CD14-positive monocyte (primary cell): ENCODE data around the gene TMEM120B. TPM values are rescaled to one million over a fixed set of nuclear protein-coding genes. Genes with fewer than 3 reads are reported as not detected.

Experiments used
- DNase-seq, 3 donors: peaks; one replicate each; pipeline ENCODE4 v3.0.0-alpha.2; 2011 to 2022
- H2AFZ ChIP-seq: 2 replicates; pipeline ENCODE4 v1.6.0; 2012; ENCODE audit warnings: mild to moderate bottlenecking, low read depth, low read length, inconsistent platforms; ENCODE audit not compliant: insufficient read depth, poor library complexity, severe bottlenecking
- H3K27ac ChIP-seq, 2 donors: 1 replicate in 1 of 2; 2 replicates in 1 of 2; pipeline ENCODE4 v1.5.1; 2012 to 2013; ENCODE audit warnings: low read length in 2 of 2, control low read depth in 1 of 2, inconsistent platforms in 1 of 2, low read depth in 1 of 2, mild to moderate bottlenecking in 1 of 2
- H3K27me3 ChIP-seq, 2 donors: one replicate each; pipeline versions ENCODE4 v1.6.0 to v1.6.1; 2011 to 2013; ENCODE audit warnings: low read length in 2 of 2; ENCODE audit not compliant: control insufficient read depth in 2 of 2, insufficient read depth in 2 of 2
- H3K36me3 ChIP-seq, 2 donors: replicated peaks in 1 of 2; 1 replicate in 1 of 2; 2 replicates in 1 of 2; pipeline versions ENCODE4 v1.5.1 to v1.6.1; 2012 to 2013; ENCODE audit warnings: low read length in 2 of 2, control low read depth in 1 of 2, inconsistent platforms in 1 of 2, mild to moderate bottlenecking in 1 of 2; ENCODE audit not compliant: insufficient read depth in 2 of 2, control insufficient read depth in 1 of 2
- H3K4me1 ChIP-seq, 2 donors: 1 replicate in 1 of 2; 2 replicates in 1 of 2; pipeline versions ENCODE4 v1.5.1 to v1.6.1; 2012 to 2013; ENCODE audit warnings: low read length in 2 of 2, control low read depth in 1 of 2, inconsistent platforms in 1 of 2, mild to moderate bottlenecking in 1 of 2, moderate library complexity in 1 of 2; ENCODE audit not compliant: insufficient read depth in 2 of 2, control insufficient read depth in 1 of 2
- H3K4me2 ChIP-seq: replicated peaks from 2 replicates; pipeline ENCODE3; 2012; ENCODE audit warnings: low read length, moderate library complexity, mild to moderate bottlenecking; ENCODE audit not compliant: poor library complexity, severe bottlenecking; ENCODE audit errors: extremely low read depth
- H3K4me3 ChIP-seq, 3 experiments: fragments of 200-600 bp in 1 of 3; sonication (generic) in 1 of 3; replicated peaks in 1 of 3; 1 replicate in 2 of 3; 2 replicates in 1 of 3; pipeline ENCODE4 v1.5.1; 2011 to 2013; ENCODE audit warnings: low read length in 3 of 3, mild to moderate bottlenecking in 3 of 3, control low read depth in 2 of 3, low read depth in 2 of 3, inconsistent platforms in 1 of 3, moderate library complexity in 1 of 3
- H3K79me2 ChIP-seq: 2 replicates; pipeline ENCODE4 v1.6.0; 2012; ENCODE audit warnings: mild to moderate bottlenecking, control low read depth, inconsistent platforms, low read length, moderate library complexity; ENCODE audit not compliant: insufficient read depth
- H3K9ac ChIP-seq: 2 replicates; pipeline ENCODE4 v1.6.0; 2017; ENCODE audit warnings: low read length, mild to moderate bottlenecking; ENCODE audit not compliant: insufficient read depth, poor library complexity, severe bottlenecking
- H3K9me3 ChIP-seq, 2 donors: replicated peaks in 1 of 2; 1 replicate in 1 of 2; 2 replicates in 1 of 2; pipeline versions ENCODE4 v1.5.1 to v1.6.1; 2012 to 2013; ENCODE audit warnings: low read length in 2 of 2, control low read depth in 1 of 2; ENCODE audit not compliant: control insufficient read depth in 1 of 2, insufficient read depth in 1 of 2
- H4K20me1 ChIP-seq: 2 replicates; pipeline ENCODE4 v1.6.0; 2012; ENCODE audit warnings: mild to moderate bottlenecking, low read length, control low read depth, moderate library complexity; ENCODE audit not compliant: insufficient read depth
- H3K27ac Mint-ChIP-seq, 7 donors: one replicate each; pipeline ENCODE4 v1.8.0; 2020; ENCODE audit warnings: mild to moderate bottlenecking in 7 of 7, mixed read lengths in 7 of 7, moderate library complexity in 6 of 7, inconsistent platforms in 2 of 7
- H3K27me3 Mint-ChIP-seq, 3 donors: one replicate each; pipeline ENCODE4 v1.8.0; 2021 to 2022; ENCODE audit warnings: low read depth in 3 of 3, mild to moderate bottlenecking in 3 of 3, mixed read lengths in 3 of 3, moderate library complexity in 3 of 3, inconsistent platforms in 1 of 3
- H3K36me3 Mint-ChIP-seq, 2 donors: one replicate each; pipeline ENCODE4 v1.8.0; 2020; ENCODE audit warnings: mixed read lengths in 2 of 2, inconsistent platforms in 1 of 2, mild to moderate bottlenecking in 1 of 2
- H3K4me1 Mint-ChIP-seq: one replicate; pipeline ENCODE4 v1.8.0; 2020; ENCODE audit warnings: mild to moderate bottlenecking, mixed read lengths
- H3K4me3 Mint-ChIP-seq, 2 donors: one replicate each; pipeline ENCODE4 v1.8.0; 2020; ENCODE audit warnings: mild to moderate bottlenecking in 2 of 2, mixed read lengths in 2 of 2, moderate library complexity in 1 of 2
- H3K9me3 Mint-ChIP-seq, 7 donors: one replicate each; pipeline ENCODE4 v1.8.0; 2020 to 2022; ENCODE audit warnings: mixed read lengths in 7 of 7, mild to moderate bottlenecking in 6 of 7, moderate library complexity in 6 of 7, inconsistent platforms in 2 of 7
- WGBS: methylation state at CpG from one replicate; pipeline ENCODE4 v1.1.5; 2013; ENCODE audit warnings: missing lambda C conversion rate; ENCODE audit not compliant: insufficient coverage; 5-methylcytosine and 5-hydroxymethylcytosine counted together
- intact Hi-C, 2 donors: fragments of 100-400 bp; cut with micrococcal nuclease; formaldehyde crosslinking; loops; one replicate each; pipeline versions ENCODE4 v1.15.0 to v1.15.1; 2023
- polyA plus RNA-seq, 3 donors: library from polyadenylated mRNA; depleted of rRNA in 1 of 3; unstranded in 2 of 3; stranded (reverse) in 1 of 3; fragments of 300-500 nt in 2 of 3; fragments of >200 nt in 1 of 3; fragmentation: Illumina TruSeq in 2 of 3; gene quantifications; 1 replicate in 2 of 3; 2 replicates in 1 of 3; pipeline ENCODE4 v1.2.3, GENCODE V29; 2012 to 2021
- TF ChIP-seq, protein P1 (sequence below): fragments of 200-600 bp; IDR thresholded peaks from one replicate; pipeline ENCODE4 v1.8.0; 2022; ENCODE audit warnings: antibody characterized with exemption, mild to moderate bottlenecking

The TMEM120B gene
- polyA plus RNA-seq, 3 donors, result 0.65 to 2.4 (median 1.1) TPM

GRCh38 chr12:121807642-121808347 lies 95.2 kb downstream of the TMEM120B start:
- Mint-ChIP-seq H3K4me3 (no peak overlapping the region), H3K9me3 (peaks cover 0 to 3% (median 0%) of the 10 kb centered on the region in 7 donors), H3K27ac (peak overlapping the region in 1 of 7 donors; percentile 38), H3K36me3 (peaks cover 31 to 49% of the 10 kb centered on the region in 2 donors), H3K27me3 (peaks cover 0 to 5% (median 4%) of the 10 kb centered on the region in 3 donors), H3K4me1 (peaks cover 52% of the 10 kb centered on the region)
- H3K4me2 ChIP-seq, result peak overlapping the region; percentile 100
- DNase-seq, result no peak
- peaks cover 86% of the 10 kb centered on the region for H3K79me2 ChIP-seq
- no peak overlapping the region for H3K9ac ChIP-seq
- no peaks in the 10 kb centered on the region for H3K27me3 ChIP-seq
- peaks cover 49 to 66% of the 10 kb centered on the region in 2 donors for H3K4me1 ChIP-seq
- H3K36me3 ChIP-seq, result peaks cover 38 to 50% of the 10 kb centered on the region in 2 donors
- H3K4me3 ChIP-seq, result peak overlapping the region in 1 of 3 experiments; percentile 100
- TF ChIP-seq, protein P1, sequence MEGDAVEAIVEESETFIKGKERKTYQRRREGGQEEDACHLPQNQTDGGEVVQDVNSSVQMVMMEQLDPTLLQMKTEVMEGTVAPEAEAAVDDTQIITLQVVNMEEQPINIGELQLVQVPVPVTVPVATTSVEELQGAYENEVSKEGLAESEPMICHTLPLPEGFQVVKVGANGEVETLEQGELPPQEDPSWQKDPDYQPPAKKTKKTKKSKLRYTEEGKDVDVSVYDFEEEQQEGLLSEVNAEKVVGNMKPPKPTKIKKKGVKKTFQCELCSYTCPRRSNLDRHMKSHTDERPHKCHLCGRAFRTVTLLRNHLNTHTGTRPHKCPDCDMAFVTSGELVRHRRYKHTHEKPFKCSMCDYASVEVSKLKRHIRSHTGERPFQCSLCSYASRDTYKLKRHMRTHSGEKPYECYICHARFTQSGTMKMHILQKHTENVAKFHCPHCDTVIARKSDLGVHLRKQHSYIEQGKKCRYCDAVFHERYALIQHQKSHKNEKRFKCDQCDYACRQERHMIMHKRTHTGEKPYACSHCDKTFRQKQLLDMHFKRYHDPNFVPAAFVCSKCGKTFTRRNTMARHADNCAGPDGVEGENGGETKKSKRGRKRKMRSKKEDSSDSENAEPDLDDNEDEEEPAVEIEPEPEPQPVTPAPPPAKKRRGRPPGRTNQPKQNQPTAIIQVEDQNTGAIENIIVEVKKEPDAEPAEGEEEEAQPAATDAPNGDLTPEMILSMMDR, result no peak
- H4K20me1 ChIP-seq, result peaks cover 82% of the 10 kb centered on the region
- no peak overlapping the region for H2AFZ ChIP-seq
- H3K9me3 ChIP-seq, result no peaks in the 10 kb centered on the region
- no peak overlapping the region for H3K27ac ChIP-seq
- intact Hi-C loops, result no loop called here
- WGBS, result 88% methylated on average over 10 of the region's 14 CpGs

- intact Hi-C loops, result no loop called here
- peaks cover 58% of the 10 kb centered on the region for H3K4me1 Mint-ChIP-seq
- 98% methylated on average over 7 of the region's 8 CpGs for WGBS
- Histone ChIP-seq H2AFZ (no peak overlapping the region), H3K27ac (no peak overlapping the region), H3K27me3 (no peaks in the 10 kb centered on the region), H3K79me2 (peaks cover 94% of the 10 kb centered on the region), H3K4me1 (peaks cover 58 to 68% of the 10 kb centered on the region in 2 donors), H3K4me2 (no peak overlapping the region), H3K9ac (no peak overlapping the region), H4K20me1 (peaks cover 90% of the 10 kb centered on the region), H3K4me3 (no peak overlapping the region), H3K9me3 (no peaks in the 10 kb centered on the region), H3K36me3 (peaks cover 38 to 50% of the 10 kb centered on the region in 2 donors)
- DNase-seq, result no peak
- H3K27ac Mint-ChIP-seq, result peak overlapping the region in 2 of 7 donors; percentile 38 to 63
- peak overlapping the region in 1 of 2 donors; percentile 13 for H3K4me3 Mint-ChIP-seq
- TF ChIP-seq, protein P1, result no peak
- H3K27me3 Mint-ChIP-seq, result peaks cover 0 to 5% (median 4%) of the 10 kb centered on the region in 3 donors
- peaks cover 0 to 3% (median 0%) of the 10 kb centered on the region in 7 donors for H3K9me3 Mint-ChIP-seq
- peaks cover 31 to 52% of the 10 kb centered on the region in 2 donors for H3K36me3 Mint-ChIP-seq
Observed at GRCh38 chr12:121808623-121809022, 96.1 kb downstream of the TMEM120B start.
